GM18870 (cell line): ENCODE results near the gene ARL9.
"Not testable (repeated sequence)": the region's sequence is repeated elsewhere in the genome, so short reads cannot be mapped to it uniquely, and the experiment has no call there.

ENCODE experiments used
- ATAC-seq: cut with Tn5 transposase; IDR thresholded peaks from one replicate; pipeline ENCODE4 v1.9.1; 2021; ENCODE audit warnings: moderate library complexity; ENCODE audit not compliant: unreplicated experiment

The ARL9 gene, protein sequence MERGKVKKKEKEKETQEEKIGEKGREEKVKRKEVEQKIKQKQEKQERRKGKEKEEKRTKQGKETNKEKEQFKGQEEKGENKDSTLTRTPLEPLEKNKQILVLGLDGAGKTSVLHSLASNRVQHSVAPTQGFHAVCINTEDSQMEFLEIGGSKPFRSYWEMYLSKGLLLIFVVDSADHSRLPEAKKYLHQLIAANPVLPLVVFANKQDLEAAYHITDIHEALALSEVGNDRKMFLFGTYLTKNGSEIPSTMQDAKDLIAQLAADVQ

DNA sequence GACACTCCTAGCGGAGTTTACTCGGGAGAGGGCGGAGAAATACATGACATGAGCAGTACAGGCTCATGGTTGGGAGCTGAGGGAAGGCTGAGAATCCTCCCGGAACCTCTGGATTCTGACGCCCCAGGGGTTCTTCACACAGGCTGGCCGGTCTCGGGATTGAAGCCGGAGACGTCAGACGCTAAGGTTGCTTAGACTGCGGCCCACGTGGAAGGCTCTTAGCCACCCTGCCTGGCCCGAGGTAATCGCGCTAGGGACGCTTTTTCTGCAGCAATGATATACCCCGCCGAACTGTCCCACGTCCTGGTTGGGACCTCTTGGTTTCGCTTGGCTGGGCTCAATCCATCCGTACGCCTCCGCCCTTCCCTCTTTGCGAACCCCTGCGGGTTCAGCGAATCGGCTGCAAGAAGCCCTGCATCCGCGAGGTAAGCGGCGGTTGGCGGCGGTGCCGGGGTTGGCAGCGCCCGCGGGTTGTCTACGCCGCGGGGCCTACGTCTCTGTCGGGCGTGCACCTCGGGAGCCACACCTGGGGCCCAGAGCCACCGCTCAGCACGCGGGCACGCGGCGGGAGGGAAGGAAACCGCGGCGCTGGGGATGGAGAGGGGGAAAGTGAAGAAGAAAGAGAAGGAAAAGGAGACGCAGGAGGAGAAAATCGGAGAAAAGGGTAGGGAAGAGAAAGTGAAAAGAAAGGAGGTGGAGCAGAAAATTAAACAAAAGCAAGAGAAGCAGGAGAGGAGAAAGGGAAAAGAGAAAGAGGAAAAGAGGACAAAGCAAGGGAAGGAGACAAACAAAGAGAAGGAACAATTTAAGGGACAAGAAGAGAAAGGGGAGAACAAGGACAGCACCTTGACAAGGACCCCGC is at the start of gene ARL9:
Gene ARL9 (plus strand): TSS at position 523 of the 862 bp plus-strand sequence. CDS start 72 bp downstream, at position 595.
- ATAC-seq, result no peak

DNA sequence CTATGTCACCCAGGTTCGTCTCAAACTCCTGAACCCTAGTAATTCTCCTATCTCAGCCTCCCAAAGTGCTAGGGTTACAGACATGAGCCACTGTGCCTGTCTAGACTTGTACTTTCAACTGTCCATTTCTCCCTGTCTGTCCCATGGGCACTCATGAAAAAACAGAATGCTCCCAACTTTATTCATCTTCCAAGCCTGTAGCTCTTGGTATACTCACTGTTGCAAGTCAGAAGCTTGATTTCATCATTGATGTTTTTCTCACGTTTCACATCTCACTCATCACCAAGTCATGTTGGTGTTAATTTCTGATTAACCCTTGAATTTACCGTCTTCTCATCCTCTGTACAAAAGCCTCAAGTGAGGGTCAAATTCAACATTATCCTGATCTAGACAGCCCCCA is 45.5 kb upstream of the ARL9 start:
- ATAC-seq, result no peak

DNA sequence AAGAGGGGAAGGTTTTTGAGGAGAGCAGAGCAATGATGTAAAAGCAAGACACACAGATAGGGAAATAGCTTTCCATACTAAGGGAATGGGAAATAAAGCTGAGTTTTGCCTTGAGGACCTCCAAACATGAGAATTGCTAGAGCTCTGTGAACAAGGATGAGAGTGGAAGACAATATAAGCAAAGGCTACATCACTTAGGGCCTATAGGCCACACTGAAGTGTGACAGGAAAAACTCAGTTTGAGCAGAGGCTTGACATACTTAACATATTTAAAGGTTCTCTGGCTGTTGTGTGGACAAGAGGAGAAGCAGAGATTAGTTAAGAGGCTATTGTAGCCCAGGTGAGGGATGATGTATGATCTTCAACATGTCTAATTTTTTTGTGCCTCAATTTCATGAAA is 43.4 kb upstream of the ARL9 start:
- ATAC-seq, result no peak

DNA sequence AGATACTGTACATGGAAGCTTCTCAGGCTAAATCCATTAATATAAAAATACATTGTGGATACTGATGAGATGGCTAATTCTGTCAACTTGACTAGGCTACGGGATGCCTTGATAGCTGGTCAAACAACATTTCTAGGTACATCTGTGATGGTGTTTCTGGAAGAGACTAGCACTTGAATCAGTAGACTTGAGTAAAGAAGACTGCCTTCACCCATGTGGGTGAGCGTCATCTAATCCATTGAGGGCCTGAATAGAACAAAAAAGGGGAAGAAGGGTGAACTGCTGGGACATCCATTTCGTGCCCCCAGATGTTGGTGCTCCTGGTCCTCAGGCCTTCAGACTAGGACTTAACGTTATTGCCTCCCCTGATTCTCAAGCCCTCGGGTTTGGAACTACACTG is 41.9 kb upstream of the ARL9 start:
- ATAC-seq, result no peak

DNA sequence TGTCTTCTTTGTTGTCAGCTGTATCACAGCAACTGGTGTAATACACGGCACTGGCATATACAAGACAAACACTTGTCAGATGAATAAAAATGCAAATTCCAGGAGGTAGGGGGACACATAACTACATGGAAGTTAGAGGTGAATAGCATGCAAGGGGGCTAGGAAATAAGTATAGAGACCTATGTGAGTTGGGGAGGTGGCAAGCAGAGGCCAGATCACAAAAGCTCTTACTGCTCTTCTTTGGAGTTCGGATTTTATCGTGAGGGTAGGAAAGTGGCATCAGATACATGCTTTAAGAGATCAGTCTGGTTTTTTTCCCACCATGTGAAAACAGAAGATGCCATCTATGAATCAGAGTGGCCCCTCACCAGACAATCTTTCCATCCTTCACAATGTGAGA is 41.0 kb upstream of the ARL9 start:
- no peak for ATAC-seq

DNA sequence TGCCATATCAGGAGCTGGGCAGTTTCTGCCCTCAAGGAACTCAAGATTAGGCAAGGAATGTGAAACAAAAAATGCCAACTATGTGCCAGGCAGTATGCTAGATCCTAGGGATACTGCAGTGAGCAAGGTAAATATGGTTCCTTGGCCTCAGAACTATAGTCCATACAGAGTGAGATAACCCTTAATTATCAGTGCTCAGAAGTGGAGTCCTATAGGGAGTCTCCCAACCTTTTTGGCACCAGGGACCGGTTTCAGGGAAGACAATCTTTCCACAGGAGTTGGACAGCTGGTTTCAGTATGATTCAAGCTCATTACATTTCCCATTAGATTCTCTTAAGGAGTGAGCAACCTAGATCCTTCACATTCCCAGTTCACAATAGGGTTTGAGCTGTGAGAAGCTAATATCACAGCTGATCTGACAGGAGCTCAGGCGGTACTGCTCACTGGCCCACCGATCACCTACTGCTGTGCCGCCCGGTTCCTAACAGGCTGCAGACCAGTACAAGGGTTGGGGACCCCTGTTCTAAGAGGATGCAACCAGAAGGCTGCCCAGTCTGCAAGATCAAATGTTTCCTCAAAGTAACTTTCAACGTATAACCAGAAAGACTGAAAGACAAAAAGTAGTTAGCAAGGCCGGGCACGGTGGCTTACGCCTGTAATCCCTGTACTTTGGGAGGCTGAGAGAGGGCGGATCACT is 39.8 kb upstream of the ARL9 start:
- no peak for ATAC-seq

DNA sequence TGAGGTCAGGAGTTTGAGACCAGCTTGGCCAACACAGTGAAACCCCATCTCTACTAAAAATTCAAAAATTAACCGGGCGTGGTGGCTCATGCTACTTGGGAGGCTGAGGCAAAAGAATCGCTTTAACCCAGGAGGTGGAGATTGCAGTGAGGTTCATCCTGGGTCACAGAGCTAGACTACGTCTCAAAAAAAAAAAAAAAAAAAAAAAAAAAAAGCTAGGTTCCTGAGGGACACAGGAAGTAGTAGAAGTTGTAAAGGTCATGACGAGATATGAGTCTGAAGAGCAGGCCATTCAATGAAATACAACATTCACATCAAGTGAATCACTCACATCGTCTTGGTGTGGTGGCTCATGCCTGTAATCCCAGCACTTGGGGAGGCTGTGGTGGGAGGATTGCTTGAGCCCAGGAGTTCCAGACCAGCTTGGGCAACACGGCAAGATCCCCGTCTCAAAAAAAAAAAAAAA is 39.3 kb upstream of the ARL9 start:
- not testable (repeated sequence) for ATAC-seq

DNA sequence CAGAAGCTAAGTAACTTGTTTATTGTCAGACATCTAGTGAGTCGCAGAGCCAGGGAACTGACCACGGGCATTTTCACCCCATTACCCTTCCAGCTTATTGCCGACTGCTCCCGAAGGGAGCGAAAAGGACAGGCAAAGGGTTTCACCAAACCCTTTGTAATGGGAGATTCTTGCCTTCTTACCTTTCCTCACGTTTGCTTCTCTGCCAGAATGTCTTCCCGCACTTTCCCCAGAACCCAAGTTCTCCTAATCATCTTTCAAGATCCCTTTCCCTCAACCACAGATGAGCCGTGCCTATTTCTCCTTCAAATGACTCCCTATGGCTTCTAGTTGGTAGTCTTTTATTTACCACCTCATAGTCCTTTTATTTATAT is 38.7 kb upstream of the ARL9 start:
- ATAC-seq, result no peak

DNA sequence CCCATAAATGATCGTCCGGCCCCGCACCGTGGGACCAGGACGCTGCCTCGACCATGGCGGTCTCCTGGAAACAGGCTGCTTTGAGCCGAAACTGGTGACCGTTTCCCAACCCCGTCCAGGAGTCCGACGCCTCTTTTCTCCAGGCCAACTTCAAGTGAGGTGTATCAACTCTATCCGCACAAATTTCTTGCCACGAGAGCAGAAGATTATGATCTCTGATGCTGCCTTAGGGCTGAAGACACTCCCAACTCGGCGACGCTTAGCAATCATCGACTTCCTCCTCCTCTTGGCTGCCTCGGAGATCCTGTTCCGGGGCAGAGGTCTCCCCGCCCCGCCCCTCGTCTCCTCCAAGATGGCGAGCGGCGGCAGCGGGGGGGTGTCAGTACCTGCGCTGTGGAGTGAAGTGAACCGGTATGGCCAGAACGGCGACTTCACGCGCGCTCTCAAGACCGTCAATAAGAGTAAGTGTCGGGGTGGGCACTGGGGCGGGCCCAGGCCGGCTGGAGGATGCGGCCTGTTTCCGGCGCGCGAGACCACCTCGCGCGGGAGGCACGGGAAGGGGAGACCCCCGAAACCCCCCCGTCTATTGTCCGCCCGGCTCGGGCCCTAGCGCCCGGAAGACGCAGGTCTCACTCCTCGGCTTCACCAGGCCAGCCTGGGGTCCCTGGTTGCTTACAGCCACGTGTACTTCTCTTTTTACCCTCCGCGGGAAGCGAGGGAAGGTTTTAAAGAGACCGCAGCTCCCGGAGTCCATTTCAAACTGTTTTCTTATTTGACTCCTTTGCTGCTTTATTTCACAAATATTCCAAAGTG is 38.1 kb upstream of the ARL9 start, which contains the start of gene SRP72:
Gene SRP72 (plus strand): TSS at position 334 of the 813 bp plus-strand sequence. CDS start 19 bp downstream, at position 353.
- ATAC-seq, result peak; percentile 90

DNA sequence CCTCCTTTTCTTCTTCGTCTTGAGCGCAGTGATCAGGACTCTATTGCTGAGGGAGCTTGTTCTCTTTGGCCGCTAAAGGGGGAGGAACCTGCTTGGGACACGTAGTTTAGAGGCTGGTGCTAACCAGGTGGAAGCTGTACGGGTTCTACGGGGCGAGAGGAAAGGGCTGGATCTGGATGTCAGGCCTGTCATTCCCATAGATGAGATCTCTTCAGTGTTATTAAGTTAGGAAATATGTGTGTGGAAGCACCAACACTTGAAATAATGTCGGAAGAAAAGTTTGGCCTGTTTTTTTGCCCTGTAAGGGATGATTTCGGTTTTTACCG is 37.5 kb upstream of the ARL9 start:
- peak; percentile 45 for ATAC-seq

DNA sequence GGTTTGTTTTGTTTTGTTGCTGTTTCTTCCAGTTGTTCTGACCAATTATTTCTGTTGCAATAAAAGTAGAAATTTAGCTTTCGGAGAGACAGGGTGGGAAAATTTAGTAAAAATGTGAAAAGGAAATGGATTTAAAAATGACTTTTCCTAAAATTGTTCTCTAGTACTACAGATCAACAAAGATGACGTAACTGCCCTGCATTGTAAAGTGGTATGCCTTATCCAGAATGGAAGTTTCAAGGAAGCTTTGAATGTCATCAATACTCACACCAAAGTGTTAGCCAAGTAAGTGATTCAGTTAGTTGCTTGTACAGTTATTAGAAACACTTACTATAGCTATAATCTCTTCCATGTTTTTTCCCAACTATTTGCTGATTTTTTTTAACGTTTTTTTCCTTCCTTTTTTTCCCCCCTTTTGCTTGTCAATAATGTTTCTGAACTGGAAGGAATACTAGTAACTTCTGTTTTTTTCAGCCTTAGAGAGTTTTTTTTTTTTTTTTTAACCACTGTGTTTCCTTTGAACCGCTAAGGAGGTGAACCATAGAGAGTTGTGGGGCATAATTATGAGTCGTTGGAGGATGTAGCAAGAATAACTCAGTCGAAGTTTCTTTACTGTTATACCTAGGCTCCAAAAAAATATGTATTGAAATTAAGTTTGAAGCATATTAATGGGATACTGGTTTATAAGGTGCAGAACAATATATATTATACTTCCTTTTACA is 35.9 kb upstream of the ARL9 start:
- ATAC-seq, result no peak

DNA sequence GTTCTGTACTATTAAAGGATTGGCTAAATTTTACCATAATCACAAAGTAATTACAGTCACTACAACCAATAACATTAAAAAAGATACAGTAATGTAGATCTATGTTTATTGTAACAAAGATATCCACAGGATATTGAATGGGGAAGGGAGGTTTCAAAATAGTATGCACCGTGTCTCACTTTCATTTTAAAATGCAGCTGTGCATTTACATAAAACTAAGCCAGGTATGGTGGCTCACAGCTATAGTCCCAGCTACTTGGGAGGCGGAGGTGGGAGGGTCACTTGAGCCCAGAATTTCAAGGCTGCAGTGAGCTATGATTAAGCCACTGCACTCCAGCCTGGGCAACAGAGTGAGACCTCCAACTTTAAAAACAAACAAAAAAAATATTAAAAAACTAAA is 29.7 kb upstream of the ARL9 start:
- peak; percentile 72 for ATAC-seq

DNA sequence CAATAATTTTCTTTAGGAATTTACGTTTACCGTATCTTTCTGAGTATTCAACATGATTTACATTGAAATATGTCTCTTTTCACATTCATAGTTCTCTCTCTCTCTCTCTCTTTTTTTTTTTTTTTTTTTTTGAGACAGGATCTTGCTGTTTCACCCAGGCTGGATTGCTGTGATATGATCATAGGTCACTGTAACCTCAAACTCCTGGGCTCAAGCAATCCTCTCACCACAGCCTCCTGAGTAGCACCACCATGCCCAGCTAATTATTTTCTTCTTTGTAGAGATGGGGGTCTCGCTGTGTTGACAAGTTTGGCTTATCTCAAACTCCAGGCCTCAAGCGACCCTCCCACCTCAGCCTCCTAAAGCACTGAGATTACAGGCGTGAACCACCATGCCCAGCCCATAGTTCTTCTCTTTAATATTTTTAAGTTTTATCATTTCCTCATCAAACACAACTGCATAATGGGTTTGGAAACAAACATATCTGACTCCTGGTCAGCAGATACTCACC is 28.3 kb upstream of the ARL9 start:
- ATAC-seq, result no peak

DNA sequence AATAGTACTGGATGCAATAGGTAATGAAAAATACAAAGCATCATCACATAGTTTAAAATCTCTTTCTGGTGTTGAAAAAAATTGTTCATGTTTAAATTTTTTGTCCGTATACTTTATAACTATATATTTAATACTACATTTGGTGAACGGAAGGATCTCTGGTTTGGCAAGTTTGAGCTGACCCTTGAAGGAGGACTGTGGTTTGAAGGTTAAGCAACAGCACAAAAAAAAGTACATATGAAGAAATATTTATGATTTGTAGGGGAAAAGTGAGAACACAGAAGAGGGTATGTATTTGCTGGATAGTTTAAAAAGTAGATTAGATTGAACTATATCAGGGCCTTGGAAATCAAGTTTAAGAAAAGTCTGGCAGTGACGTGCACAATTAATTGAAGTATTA is 24.9 kb upstream of the ARL9 start:
- no peak for ATAC-seq

DNA sequence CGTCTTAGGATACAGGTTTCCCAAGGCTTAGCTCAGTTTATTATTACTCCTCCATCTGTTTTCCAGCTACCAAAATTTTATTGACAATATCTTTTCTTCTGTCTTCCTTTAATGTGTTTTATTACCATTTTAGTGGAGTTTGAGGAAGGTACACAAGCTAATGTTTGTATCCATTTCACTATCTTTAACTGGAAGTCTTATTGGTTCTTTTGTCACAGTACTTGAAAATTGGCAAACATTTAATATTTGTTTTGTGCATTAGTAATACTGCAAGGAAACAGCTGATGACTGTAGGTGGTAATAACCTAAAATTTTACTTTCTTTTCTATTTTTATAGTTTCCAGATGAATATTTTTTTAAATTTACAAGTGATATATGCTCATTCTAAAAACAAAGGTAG is 9.3 kb upstream of the ARL9 start:
- no peak for ATAC-seq

DNA sequence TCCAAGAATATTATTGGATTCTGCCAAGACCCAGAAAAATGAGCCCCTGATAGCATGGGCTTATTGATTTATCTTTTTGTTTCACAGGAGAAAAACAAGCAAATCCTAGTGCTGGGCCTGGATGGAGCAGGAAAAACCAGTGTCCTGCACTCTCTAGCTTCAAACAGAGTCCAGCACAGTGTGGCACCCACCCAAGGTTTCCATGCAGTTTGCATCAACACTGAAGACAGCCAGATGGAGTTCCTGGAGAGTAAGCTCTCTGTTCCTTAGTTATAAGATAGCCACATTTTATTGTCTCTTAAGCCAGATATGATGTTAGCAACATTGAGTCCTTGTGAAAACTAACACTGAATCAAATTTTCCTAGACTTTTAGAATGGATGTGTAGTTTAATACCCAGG is 5.5 kb downstream of the ARL9 start:
- no peak for ATAC-seq

DNA sequence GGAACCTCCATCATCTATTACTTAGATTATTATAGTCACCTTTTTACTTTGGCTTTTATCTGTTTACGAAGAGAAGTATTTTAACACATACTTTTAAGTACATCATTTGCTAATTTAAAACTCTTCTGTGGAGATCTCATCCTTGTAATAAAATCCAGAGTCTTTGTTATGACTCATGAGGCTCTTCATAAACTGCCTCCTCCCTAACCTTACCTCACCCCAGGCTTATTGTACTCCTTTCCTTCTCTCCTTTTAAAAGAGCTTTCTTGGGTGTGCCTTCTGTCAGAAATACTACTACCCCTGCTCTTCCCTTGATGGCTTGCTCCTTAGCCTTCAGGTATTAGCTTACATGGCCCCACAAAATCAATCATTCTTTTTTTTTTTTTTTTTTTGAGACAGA is 6.6 kb downstream of the ARL9 start:
- no peak for ATAC-seq

DNA sequence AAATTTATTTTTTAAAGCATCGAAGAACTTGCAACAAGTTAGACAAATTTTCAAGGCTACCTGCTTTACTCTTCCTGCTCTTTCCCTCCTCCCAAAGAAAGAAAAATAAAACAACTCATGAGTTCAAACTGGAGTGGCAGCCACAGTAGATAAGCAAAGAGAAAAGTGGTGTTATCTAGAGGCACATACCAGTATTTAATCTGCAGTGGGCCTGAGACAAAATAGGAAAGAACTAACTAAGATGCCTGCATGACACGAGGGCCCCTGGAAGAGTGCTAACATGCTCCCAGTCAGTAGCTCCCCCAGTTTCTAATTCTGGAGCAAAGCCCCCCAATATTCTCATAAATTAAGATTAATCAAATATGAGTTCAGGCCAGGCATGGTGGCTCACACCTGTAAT is 7.9 kb downstream of the ARL9 start:
- ATAC-seq, result no peak

DNA sequence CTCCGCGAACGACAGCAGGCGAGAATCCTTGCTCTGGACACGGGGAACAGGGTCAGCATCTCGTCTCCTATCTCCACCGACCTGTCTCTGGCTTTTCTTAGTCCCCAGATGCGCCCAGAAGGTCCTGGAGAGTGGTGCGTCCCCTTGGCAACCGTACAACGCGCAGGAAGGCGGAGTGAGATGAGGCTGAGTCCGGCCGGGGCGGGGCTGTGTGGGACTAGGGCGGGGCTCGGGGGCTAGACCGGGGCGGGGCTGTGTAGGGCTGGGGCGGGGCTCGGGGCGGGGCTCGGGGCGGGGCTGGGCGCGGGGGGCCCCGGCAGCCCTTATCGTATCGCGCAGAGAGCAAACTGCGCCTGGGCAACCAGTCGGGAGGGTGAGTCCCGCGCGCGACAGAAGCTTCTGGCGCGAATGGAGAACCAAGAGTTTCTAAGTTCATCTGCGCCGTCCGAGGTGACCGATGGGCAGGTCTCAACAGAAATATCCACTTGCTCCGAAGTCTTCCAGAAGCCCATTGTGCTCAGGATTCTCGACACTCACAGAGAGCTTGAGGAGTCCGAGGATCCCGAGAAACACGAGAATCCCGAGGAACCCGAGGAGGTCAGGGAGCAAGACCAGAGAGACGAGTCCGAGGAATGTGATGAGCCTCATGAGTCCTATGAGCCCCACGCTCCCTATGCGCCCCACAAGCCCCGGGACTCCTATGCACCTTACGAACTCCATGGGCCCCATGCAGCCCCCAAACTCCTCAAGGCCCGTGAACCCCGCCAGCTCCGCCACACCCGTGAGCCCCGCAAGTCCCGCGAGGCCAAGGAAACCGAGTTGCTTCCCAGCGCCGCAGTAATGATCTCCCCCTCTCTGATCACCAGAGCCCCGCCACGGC is 24.9 kb downstream of the ARL9 start:
- ATAC-seq, result peak; percentile 56
